HK-2 (cell line): ENCODE results near the gene FGFR4.

Experiments
- DNase-seq: peaks from one replicate; pipeline ENCODE4 v3.0.0-alpha.2; 2018; ENCODE audit not compliant: unreplicated experiment

Gene FGFR4

DNA sequence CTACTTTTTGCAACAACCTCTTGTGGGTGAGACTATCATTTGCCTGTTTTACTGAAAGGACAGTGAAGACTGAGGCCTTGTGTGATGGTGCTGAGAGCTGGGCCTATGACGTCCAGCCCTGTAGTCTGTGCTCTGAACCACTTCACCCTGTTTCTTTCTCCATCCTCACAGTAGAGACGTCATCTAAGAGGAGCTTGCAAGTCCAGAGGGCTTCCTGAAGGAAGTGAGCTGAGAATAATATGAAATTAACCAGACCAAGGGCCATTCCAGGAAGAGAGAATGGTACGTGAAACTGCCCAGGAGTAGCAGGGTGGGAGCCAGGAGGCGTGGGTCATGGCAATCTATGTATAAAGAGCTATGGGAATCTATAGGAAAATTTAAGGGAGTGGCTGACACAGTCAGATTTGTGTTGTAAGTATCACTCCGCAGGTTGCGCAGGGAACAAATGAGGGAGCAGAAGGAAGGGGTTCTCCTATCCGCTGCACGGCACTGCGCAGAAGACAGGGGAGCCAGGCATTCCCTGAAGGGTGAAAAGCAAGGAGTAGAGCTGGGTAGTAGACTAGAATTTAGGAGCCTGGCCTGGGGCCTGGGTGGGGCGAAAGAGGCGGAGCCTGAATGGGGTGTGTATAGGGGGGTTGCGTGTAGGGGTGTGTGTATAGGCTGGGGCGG is 596 bp upstream of the FGFR4 start:
- no peak for DNase-seq

DNA sequence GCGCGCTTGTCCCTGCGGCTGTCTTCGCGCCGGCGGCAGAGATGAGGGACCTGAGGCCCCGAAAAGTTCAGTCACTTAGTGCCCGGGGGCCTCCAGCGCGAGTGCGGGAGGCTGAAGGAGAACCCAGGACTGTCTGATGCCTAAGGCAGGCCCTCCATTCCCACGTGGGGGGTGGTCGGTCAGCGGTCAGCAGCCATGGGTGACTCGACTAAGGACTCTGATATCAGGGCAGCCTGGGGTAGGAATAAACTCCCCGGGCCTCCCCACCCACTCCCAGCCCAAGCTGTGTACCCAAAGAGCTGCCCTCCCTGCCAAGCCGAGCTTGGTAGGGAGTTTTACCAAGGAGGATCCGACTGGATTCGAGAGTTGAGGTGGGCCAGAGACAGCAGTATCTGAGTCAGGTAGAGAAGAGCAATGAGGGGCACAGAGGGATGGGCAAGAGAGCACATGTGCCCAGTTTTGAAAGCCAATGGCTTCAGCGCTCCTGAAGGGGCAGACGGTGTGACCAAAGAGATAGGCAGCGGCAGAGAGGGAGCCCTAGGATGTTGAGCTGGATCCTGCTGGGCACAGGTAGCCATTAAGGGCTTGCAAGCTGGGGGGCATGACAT is 787 bp downstream of the FGFR4 start:
- DNase-seq = no peak

DNA sequence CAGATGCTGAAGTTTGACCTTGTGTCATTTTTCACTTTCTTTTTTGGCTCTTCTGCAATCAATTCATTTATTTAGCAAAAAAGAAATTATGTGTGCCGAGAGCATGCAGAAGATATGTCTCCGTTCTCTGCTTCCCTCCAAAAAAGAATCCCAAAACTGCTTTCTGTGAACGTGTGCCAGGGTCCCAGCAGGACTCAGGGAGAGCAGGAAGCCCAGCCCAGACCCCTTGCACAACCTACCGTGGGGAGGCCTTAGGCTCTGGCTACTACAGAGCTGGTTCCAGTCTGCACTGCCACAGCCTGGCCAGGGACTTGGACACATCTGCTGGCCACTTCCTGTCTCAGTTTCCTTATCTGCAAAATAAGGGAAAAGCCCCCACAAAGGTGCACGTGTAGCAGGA is 2.4 kb downstream of the FGFR4 start:
- no peak for DNase-seq

DNA sequence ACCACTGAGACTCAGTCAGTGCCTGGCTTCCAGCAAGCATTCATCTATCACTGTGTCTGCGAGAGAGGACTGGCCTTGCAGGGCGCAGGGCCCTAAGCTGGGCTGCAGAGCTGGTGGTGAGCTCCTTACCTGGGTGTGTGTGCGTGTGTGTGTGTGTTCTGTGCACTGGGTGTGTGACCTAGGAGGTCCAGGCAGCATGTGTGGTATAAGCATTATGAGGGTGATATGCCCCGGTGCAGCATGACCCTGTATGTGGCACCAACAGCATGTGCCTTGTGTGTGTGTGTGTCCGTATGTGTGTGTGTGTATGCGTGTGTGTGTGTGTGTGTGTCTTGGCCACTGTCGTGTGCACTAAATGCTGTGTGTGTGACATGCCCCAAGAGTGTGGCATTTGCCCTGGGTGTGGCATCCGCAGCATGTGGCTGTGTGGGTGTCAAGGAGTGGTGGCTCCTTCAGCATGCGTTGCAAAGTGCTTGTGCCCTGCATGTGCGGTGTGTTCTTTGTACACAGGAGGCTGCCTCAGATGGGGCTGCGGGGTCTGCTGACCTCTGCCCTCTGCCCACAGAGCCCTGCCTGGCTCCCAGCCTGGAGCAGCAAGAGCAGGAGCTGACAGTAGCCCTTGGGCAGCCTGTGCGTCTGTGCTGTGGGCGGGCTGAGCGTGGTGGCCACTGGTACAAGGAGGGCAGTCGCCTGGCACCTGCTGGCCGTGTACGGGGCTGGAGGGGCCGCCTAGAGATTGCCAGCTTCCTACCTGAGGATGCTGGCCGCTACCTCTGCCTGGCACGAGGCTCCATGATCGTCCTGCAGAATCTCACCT is 3.3 kb downstream of the FGFR4 start:
- no peak for DNase-seq

DNA sequence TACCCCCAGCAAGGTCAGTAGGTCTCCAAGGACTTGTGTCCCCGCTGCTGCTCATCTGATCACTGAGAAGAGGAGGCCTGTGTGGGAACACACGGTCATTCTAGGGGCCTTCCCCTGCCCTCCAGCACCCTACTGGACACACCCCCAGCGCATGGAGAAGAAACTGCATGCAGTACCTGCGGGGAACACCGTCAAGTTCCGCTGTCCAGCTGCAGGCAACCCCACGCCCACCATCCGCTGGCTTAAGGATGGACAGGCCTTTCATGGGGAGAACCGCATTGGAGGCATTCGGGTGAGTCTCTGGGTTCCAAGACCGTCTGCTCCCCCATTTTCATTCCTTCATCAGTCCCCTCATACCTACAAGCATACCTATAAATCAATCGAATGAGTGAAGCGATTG is 4.1 kb downstream of the FGFR4 start:
- no peak for DNase-seq

DNA sequence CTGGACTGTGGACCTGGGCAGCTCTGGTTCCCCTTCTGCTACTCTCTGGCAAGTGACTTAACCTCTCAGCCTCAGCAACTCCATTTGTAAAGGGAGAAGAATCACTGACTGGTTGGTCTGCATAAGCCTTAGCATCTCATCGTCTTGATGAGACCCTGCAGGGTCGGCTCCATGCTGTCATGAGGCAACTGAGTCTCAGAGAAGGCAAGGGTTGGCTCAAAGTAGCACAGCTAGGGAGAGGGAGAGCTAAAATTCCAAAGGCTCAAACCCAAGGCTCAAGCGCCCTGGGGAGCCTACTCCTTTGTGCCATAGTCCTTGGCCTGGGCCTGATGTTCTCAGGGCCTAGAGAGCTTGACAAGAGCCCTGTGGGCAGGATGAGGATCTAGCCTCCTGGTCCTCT is 4.5 kb downstream of the FGFR4 start:
- DNase-seq = no peak

DNA sequence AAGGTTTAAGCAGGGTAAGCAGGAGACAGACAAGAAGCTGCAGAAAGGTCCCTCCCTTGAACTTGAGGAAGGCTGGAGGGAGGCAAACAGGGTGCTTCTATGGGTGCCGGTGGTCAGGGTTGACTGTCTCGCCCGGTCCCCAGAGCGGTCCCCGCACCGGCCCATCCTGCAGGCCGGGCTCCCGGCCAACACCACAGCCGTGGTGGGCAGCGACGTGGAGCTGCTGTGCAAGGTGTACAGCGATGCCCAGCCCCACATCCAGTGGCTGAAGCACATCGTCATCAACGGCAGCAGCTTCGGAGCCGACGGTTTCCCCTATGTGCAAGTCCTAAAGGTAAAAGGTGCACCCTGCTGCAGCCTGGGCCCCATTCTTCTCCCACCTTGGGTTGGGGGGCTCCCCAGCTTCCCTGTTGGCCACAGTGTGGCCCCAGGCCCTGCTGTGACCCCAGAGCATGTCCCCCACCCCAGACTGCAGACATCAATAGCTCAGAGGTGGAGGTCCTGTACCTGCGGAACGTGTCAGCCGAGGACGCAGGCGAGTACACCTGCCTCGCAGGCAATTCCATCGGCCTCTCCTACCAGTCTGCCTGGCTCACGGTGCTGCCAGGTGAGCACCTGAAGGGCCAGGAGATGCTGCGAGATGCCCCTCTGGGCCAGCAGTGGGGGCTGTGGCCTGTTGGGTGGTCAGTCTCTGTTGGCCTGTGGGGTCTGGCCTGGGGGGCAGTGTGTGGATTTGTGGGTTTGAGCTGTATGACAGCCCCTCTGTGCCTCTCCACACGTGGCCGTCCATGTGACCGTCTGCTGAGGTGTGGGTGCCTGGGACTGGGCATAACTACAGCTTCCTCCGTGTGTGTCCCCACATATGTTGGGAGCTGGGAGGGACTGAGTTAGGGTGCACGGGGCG is 5.7 kb downstream of the FGFR4 start:
- no peak for DNase-seq

DNA sequence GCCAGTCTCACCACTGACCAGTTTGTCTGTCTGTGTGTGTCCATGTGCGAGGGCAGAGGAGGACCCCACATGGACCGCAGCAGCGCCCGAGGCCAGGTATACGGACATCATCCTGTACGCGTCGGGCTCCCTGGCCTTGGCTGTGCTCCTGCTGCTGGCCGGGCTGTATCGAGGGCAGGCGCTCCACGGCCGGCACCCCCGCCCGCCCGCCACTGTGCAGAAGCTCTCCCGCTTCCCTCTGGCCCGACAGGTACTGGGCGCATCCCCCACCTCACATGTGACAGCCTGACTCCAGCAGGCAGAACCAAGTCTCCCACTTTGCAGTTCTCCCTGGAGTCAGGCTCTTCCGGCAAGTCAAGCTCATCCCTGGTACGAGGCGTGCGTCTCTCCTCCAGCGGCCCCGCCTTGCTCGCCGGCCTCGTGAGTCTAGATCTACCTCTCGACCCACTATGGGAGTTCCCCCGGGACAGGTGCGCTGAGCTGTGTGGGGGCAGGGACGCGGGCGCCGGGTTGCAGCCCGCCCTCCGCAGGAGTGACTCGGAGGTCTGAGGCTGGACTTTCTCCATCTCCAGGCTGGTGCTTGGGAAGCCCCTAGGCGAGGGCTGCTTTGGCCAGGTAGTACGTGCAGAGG is 6.5 kb downstream of the FGFR4 start:
- no peak for DNase-seq

DNA sequence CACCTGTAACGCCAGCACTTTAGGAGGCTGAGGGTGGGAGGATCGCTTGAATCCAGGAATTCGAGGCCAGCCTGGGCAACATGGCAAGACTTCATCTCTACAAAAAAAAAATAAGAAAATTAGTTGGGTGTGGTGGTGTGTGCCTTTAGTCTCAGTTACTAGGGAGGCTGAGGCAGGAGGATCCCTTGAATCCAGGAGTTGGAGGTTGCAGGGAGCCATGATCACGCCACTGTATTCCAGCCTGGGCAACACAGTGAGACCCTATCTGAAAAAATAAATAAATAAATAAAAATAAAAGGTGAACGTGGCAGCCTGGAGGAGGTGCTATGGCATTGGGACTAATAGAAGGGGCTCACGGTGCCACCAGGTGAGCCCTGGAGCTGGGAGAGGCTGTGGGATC is 7.1 kb downstream of the FGFR4 start:
- no peak for DNase-seq

DNA sequence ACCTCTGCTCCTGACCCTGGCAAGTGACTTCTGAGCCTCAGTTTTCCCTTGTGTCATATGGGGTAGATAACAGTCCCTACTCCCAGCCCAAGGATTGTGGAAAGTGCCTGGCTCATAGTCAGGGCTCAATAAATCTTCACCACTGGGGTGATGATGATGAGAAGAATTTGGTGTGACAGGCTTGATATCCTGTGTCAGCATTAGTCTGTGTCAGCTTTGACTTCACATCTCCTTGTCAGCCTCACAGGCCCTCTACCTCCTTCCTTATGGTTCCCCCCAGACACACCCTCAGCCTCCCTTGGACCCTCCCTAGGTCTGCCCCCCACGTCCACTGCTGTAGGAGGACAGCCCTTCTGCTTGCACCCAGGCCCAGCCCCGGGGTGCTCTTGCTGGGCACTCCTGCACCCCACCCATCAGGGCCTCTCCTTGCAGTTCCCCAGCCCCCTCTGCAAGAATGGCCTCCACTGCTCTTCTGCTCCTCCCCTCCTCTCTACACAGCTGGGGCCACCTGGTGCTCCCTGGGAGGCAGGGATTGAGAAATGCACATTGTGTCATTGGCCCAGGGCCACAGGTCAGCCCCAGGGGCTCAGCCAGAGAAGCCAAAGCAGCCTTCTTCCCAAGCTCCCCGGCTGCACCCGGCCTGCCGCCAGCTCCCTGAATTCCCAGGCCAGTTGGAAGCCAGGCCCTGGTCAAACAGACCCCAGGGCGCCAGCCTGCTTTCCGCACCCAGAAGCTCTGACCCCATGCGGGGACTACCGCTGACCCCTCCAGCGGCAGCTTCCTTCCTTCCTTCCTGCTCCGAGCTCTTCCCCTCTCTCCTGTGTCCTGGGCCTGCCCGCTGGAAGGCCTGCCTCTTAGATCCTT is 7.7 kb downstream of the FGFR4 start:
- no peak for DNase-seq

DNA sequence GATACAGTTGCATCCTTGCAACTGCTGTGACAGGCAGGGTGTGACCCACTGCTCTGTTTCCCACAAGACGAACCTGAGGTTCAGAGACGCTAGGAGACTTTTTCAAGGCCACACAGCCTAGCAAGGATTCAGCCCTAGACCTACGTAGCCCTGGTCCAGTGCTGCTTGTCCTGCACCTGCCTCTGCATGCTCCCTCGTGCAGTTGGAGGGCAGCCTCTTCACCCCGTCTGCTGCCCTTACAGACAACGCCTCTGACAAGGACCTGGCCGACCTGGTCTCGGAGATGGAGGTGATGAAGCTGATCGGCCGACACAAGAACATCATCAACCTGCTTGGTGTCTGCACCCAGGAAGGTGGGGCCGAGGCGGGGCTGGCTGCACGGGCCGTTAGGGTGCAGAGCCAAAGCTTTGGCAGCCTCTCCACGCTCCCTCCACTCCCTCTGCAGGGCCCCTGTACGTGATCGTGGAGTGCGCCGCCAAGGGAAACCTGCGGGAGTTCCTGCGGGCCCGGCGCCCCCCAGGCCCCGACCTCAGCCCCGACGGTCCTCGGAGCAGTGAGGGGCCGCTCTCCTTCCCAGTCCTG is 8.5 kb downstream of the FGFR4 start:
- DNase-seq = no peak

DNA sequence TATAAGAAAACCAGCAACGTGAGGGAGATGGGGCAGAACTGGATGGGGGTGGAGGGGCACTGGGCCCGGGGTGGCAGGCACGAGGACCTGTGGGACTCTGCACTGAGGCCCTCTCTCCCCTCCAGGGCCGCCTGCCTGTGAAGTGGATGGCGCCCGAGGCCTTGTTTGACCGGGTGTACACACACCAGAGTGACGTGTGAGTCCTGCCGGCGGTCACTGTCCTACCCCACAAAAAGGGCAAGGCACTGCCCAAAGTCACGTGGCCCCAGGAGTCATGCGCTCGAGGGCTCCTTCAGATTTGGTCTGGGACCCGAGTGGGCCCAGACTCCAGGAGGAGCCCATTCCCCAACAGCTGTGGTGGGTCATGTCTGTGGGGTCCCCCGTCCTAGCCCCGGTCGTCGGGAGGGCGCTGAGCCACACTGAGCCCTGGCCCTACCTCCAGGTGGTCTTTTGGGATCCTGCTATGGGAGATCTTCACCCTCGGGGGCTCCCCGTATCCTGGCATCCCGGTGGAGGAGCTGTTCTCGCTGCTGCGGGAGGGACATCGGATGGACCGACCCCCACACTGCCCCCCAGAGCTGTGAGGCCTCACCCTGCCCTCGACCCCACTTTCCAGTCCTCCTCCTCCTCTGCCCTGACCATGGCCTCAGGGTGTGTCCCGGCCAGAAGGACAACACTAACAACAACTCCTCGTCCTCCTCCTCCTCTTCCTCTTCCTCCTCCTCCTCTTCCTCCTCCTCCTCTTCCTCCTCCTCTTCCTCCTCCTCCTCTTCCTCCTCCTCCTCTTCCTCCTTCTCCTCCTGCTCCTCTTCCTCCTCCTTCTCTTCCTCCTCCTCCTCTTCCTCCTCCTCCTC is 9.7 kb downstream of the FGFR4 start:
- no peak for DNase-seq

DNA sequence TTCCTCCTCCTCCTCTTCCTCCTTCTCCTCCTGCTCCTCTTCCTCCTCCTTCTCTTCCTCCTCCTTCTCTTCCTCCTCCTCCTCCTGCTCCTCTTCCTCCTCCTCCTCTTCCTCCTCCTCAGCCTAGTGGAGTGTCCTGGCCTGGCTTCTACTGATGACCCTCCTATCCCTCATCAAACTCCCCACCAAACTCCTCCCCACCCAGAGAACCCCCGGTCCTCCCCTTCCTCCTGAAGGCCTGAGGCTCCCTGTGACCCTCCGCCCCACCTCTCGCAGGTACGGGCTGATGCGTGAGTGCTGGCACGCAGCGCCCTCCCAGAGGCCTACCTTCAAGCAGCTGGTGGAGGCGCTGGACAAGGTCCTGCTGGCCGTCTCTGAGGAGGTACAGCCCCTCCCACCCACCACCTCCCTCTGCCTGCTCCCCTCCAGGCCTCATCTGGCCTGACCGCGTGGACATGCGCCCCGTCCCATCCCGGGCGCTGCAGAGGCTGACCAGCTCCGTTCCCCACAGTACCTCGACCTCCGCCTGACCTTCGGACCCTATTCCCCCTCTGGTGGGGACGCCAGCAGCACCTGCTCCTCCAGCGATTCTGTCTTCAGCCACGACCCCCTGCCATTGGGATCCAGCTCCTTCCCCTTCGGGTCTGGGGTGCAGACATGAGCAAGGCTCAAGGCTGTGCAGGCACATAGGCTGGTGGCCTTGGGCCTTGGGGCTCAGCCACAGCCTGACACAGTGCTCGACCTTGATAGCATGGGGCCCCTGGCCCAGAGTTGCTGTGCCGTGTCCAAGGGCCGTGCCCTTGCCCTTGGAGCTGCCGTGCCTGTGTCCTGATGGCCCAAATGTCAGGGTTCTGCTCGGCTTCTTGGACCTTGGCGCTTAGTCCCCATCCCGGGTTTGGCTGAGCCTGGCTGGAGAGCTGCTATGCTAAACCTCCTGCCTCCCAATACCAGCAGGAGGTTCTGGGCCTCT is 10.6 kb downstream of the FGFR4 start:
- no peak for DNase-seq

DNA sequence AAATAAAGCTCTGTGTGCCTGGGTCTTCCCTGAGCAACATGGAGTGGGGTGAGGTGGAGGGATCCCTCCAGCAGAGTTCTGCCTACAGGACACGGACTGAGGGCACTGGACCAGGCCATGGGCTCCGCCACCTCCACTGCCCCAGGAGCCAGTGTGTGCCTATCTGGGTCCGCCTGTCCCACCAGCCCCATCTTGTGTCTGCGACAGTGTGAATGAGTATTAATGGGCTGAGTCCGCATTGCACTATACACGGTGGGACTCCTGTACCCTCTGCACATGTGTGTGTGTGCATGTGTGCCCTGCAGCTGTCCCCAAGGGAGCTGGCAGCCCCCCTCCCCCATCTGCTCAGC is 11.4 kb downstream of the FGFR4 start:
- no peak for DNase-seq

DNA sequence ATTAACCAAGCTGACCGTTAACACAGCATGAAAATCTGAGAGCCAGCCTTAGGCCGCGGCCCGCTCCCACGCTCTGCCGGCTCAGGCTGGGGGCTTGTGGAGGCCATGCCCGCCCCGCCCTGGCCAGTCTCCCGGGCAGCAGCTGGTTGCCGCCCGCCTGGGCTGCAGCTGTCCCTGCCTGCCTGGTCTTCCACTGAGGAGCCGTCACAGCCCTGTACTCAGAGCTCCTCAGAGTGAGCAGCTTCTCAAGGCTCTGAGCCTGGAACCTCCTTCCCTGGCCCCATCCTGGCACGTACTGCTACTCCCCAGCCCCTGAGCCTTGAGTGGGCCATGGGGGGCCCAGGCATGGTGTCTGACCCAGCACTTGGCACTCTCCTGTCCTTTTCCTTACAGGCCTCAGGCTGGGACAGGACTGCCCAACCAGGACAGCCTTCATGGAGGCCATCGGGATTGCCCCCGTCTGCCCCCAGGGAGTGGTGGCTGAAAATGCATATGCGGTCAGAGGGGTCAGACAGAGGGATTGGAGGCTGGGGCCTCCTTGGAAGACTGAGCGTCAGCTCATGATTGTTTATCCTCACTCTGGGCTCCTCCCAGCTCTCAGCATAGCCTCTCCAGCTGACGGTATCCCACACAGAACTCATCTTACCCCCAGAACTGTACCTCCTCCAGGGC is 11.9 kb downstream of the FGFR4 start:
- DNase-seq = no peak

DNA sequence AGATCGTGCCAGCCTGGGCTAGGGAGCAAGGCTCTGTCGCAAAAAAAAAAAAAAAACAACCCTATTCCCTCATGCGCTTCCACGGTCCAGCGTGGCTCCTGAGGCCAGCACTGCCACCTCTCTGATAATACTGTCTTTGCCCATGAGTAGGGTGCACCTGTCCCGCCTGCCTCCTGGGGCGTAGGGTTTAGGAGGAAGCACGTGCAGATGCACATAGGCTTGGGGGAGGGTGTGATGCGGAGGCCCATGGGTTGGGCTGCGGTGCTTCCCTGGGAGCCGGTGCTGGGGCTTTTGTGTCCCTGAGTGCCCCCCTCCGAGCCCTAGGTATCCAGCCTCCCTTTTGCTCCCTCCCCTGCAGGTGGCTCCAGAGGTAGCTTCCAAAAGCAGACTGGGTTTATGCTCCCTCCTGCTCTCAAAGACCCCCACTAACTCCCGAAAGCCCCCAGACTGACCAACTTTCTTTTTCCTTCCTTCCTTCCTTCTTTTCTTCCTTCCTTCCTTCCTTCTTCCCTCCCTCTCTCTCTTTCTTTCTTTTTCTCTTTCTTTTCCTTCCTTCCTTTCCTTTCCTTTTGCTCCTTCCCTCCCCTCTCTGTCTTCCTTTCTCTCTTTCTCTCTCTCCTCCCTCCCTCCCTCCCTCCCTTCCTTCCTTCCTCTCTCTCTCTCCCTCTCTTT is 12.8 kb downstream of the FGFR4 start:
- no peak for DNase-seq

DNA sequence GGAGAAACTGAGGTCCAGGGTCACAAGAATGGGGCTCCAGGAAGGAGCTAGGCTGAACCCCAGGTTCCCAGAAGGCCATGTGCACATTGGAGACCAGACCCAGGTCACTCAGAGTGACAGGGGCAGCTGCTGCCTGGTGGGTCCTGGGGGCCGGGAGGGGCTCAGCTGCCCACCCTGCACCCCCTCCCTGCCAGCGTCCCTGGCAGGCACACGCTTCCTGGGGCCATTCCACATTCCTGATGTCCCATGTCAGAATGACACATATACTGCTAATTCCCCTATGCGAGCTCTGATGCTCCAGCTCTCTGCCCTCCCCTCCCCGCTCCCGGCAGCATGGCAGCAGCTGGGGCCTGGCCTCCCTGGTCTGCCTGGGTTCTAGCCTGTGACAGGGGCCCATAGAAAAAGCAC is 14.0 kb downstream of the FGFR4 start:
- no peak for DNase-seq
